K562 (cell line): ENCODE data around the gene NMNAT1. TPM values are rescaled to one million over a fixed set of nuclear protein-coding genes. Genes with fewer than 3 reads are reported as not detected.
A peak's percentile ranks its signal among the peaks of the same experiment; 100 is the strongest.

Source experiments
- CBFA2T2 ChIP-seq: fragments of 450-650 bp; conservative IDR thresholded peaks from 2 replicates; pipeline ENCODE4 v1.6.1; 2017; ENCODE audit warnings: mild to moderate bottlenecking
- GABPA ChIP-seq: fragments of 200-800 bp; sonication (Bioruptor generic); conservative IDR thresholded peaks from 2 replicates; pipeline ENCODE4 v1.6.1; 2016; ENCODE audit warnings: low read depth, missing genetic modification characterization, missing compliant biosample characterization
- KAT7 ChIP-seq: sonication (generic); formaldehyde crosslinking; IDR thresholded peaks from 2 replicates; pipeline ENCODE4 v1.8.0; 2022; ENCODE audit warnings: missing genetic modification reagents, mild to moderate bottlenecking, borderline replicate concordance
- PYGO2 ChIP-seq: fragments of 450-650 bp; IDR thresholded peaks from 2 replicates; pipeline ENCODE4 v1.6.1; 2016; ENCODE audit warnings: mild to moderate bottlenecking, missing genetic modification characterization, moderate library complexity, missing compliant biosample characterization
- RHOXF2B ChIP-seq: fragments of 250-450 bp; sonication (Bioruptor Pico); conservative IDR thresholded peaks from 2 replicates; pipeline ENCODE4 v1.5.1; 2021
- SREBF2 ChIP-seq: sonication (generic); formaldehyde crosslinking; IDR thresholded peaks from 2 replicates; pipeline ENCODE4 v1.4.0; 2020; ENCODE audit warnings: mild to moderate bottlenecking, missing genetic modification reagents
- TBP ChIP-seq: optimal IDR thresholded peaks from 2 replicates; pipeline ENCODE3; 2011; ENCODE audit warnings: low read depth, low read length, improper control_type of control experiment
- ZBTB7A ChIP-seq: IDR thresholded peaks from 2 replicates; pipeline ENCODE4 v1.6.1; 2011; ENCODE audit warnings: low read depth, mild to moderate bottlenecking, low read length, moderate library complexity, borderline replicate concordance; ENCODE audit not compliant: control insufficient read depth
- ZNF696 ChIP-seq: fragments of 250-450 bp; sonication (Bioruptor Pico); conservative IDR thresholded peaks from 2 replicates; pipeline ENCODE4 v1.4.0; 2020; ENCODE audit warnings: mild to moderate bottlenecking, moderate library complexity
- polyA plus RNA-seq, 8 experiments: library from polyadenylated mRNA; depleted of rRNA in 4 of 8; stranded (reverse) in 5 of 8; unstranded in 3 of 8; fragments of >200 nt; fragmentation: Nextera tagmentation in 2 of 8; fragmentation: Illumina TruSeq in 1 of 8; extraction: Ambion mirVana in 2 of 8; extraction: Trizol in 1 of 8; gene quantifications; 2 replicates each; pipeline versions ENCODE4 v1.2.1 to v1.2.3, GENCODE V29; 2011 to 2014; ENCODE audit warnings: inconsistent platforms in 1 of 8, missing spikeins in 1 of 8
- total RNA-seq, 7 experiments: library from RNA; depleted of rRNA in 6 of 7; stranded (reverse); fragments of >200 nt in 6 of 7; fragmentation: Illumina TruSeq in 2 of 7; extraction: Trizol in 2 of 7; gene quantifications; 2 replicates each; pipeline versions ENCODE4 v1.2.1 to v1.2.3, GENCODE V29; 2011 to 2021; ENCODE audit warnings: low replicate concordance in 1 of 7
- TF ChIP-seq, protein P1 (sequence below): fragments of 250-450 bp; sonication (Bioruptor Pico); IDR thresholded peaks from 2 replicates; pipeline ENCODE4 v1.5.0; 2020; ENCODE audit warnings: mild to moderate bottlenecking, borderline replicate concordance
- TF ChIP-seq, protein P2 (sequence below): fragments of 200-800 bp; sonication (Bioruptor generic); IDR thresholded peaks from 2 replicates; pipeline ENCODE4 v1.6.1; 2016; ENCODE audit warnings: missing genetic modification characterization, missing compliant biosample characterization

Gene NMNAT1
- total and polyA plus RNA-seq, 9 of the 15 experiments (the other 6 are each of a cell fraction or from before 2014, with no cell fraction given): 5.1 to 14.6 (median 12.1) TPM

- TF ChIP-seq SREBF2 (CRISPR knock-in tag) (no peak), ZNF696 (CRISPR knock-in tag) (no peak), KAT7 (CRISPR knock-in tag) (peak; percentile 97), RHOXF2B (CRISPR knock-in tag) (peak; percentile 70; the same call in 1 of the 2 replicates), PYGO2 (no peak), CBFA2T2 (no peak), GABPA (tag) (peak; percentile 100), ZBTB7A (peak; percentile 85), TBP (peak; percentile 97)
- TF ChIP-seq, protein P1, sequence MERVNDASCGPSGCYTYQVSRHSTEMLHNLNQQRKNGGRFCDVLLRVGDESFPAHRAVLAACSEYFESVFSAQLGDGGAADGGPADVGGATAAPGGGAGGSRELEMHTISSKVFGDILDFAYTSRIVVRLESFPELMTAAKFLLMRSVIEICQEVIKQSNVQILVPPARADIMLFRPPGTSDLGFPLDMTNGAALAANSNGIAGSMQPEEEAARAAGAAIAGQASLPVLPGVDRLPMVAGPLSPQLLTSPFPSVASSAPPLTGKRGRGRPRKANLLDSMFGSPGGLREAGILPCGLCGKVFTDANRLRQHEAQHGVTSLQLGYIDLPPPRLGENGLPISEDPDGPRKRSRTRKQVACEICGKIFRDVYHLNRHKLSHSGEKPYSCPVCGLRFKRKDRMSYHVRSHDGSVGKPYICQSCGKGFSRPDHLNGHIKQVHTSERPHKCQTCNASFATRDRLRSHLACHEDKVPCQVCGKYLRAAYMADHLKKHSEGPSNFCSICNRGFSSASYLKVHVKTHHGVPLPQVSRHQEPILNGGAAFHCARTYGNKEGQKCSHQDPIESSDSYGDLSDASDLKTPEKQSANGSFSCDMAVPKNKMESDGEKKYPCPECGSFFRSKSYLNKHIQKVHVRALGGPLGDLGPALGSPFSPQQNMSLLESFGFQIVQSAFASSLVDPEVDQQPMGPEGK (CRISPR knock-in tag): no peak
- TF ChIP-seq, protein P2, sequence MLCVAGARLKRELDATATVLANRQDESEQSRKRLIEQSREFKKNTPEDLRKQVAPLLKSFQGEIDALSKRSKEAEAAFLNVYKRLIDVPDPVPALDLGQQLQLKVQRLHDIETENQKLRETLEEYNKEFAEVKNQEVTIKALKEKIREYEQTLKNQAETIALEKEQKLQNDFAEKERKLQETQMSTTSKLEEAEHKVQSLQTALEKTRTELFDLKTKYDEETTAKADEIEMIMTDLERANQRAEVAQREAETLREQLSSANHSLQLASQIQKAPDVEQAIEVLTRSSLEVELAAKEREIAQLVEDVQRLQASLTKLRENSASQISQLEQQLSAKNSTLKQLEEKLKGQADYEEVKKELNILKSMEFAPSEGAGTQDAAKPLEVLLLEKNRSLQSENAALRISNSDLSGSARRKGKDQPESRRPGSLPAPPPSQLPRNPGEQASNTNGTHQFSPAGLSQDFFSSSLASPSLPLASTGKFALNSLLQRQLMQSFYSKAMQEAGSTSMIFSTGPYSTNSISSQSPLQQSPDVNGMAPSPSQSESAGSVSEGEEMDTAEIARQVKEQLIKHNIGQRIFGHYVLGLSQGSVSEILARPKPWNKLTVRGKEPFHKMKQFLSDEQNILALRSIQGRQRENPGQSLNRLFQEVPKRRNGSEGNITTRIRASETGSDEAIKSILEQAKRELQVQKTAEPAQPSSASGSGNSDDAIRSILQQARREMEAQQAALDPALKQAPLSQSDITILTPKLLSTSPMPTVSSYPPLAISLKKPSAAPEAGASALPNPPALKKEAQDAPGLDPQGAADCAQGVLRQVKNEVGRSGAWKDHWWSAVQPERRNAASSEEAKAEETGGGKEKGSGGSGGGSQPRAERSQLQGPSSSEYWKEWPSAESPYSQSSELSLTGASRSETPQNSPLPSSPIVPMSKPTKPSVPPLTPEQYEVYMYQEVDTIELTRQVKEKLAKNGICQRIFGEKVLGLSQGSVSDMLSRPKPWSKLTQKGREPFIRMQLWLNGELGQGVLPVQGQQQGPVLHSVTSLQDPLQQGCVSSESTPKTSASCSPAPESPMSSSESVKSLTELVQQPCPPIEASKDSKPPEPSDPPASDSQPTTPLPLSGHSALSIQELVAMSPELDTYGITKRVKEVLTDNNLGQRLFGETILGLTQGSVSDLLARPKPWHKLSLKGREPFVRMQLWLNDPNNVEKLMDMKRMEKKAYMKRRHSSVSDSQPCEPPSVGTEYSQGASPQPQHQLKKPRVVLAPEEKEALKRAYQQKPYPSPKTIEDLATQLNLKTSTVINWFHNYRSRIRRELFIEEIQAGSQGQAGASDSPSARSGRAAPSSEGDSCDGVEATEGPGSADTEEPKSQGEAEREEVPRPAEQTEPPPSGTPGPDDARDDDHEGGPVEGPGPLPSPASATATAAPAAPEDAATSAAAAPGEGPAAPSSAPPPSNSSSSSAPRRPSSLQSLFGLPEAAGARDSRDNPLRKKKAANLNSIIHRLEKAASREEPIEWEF: no peak
These were observed at the start of gene NMNAT1, which contains the start of gene LZIC (continued) for GRCh38 chr1:9942939-9943788.
